ENCODE measurements around the gene CTTNBP2.
A peak's percentile ranks its signal among the peaks of the same experiment; 100 is the strongest.

The CTTNBP2 gene, protein sequence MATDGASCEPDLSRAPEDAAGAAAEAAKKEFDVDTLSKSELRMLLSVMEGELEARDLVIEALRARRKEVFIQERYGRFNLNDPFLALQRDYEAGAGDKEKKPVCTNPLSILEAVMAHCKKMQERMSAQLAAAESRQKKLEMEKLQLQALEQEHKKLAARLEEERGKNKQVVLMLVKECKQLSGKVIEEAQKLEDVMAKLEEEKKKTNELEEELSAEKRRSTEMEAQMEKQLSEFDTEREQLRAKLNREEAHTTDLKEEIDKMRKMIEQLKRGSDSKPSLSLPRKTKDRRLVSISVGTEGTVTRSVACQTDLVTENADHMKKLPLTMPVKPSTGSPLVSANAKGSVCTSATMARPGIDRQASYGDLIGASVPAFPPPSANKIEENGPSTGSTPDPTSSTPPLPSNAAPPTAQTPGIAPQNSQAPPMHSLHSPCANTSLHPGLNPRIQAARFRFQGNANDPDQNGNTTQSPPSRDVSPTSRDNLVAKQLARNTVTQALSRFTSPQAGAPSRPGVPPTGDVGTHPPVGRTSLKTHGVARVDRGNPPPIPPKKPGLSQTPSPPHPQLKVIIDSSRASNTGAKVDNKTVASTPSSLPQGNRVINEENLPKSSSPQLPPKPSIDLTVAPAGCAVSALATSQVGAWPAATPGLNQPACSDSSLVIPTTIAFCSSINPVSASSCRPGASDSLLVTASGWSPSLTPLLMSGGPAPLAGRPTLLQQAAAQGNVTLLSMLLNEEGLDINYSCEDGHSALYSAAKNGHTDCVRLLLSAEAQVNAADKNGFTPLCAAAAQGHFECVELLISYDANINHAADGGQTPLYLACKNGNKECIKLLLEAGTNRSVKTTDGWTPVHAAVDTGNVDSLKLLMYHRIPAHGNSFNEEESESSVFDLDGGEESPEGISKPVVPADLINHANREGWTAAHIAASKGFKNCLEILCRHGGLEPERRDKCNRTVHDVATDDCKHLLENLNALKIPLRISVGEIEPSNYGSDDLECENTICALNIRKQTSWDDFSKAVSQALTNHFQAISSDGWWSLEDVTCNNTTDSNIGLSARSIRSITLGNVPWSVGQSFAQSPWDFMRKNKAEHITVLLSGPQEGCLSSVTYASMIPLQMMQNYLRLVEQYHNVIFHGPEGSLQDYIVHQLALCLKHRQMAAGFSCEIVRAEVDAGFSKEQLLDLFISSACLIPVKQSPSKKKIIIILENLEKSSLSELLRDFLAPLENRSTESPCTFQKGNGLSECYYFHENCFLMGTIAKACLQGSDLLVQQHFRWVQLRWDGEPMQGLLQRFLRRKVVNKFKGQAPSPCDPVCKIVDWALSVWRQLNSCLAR (N-terminal part only)

DNA sequence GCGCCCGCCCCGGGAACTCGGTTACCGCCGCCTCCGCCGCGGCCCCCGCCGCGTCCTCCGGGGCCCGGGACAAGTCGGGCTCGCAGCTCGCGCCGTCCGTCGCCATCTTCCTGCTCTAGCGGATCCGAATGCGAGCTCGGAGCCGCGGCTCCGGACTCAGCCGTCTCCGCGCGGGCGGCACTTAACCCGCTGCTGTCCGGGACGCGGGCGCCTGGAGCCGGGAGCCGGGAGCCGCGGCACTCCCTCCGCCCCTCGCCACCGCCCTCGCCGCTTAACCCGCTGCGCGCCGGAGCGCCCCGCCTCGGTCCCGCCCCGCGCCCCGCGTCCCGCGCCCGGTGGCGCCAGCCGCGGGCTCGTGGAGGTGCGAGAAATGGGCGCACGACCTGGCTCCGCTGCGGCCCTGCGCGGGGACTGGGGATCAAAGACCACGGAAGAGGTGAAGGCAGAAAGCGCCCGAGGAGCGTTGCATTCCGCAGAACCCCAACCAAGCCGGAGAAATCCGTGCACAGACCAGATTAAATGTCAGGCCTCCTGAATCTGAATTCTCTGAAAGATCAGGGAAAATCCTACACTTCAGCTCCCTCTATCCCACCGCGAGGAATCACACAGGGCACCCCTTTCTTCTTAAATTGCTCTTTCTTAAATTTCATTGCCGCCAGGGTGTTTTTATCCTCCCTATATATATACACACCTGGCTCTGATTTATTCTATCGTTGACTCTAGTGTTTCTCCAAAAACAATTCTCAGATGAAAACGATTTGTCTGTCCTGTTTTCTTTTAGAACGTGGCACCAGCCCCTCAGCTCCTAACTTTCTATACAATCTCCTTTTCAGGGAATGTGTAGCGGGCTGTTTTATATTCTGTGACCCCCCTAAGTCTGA is at the start of gene CTTNBP2:
Gene CTTNBP2, minus strand, starts transcription at position 132 of the 881 bp plus-strand sequence. Its CDS starts 26 bp downstream, at position 106.
- peak; percentile 29 for DNase-seq
- H3K4me3 ChIP-seq (ENCODE audit: low read depth, low read length) = peak within 1 kb of the TSS; percentile 74
- H3K36me3 ChIP-seq (replicated peaks) = no peaks in the 10 kb centered on the region
- no peaks in the 10 kb centered on the region for H3K27me3 ChIP-seq (replicated peaks)
- in situ Hi-C loops (cut with HindIII; ENCODE audit: low pct_ligation_motif_present, low sequenced_read_pairs) = no loop called here
- TF ChIP-seq, protein P1, sequence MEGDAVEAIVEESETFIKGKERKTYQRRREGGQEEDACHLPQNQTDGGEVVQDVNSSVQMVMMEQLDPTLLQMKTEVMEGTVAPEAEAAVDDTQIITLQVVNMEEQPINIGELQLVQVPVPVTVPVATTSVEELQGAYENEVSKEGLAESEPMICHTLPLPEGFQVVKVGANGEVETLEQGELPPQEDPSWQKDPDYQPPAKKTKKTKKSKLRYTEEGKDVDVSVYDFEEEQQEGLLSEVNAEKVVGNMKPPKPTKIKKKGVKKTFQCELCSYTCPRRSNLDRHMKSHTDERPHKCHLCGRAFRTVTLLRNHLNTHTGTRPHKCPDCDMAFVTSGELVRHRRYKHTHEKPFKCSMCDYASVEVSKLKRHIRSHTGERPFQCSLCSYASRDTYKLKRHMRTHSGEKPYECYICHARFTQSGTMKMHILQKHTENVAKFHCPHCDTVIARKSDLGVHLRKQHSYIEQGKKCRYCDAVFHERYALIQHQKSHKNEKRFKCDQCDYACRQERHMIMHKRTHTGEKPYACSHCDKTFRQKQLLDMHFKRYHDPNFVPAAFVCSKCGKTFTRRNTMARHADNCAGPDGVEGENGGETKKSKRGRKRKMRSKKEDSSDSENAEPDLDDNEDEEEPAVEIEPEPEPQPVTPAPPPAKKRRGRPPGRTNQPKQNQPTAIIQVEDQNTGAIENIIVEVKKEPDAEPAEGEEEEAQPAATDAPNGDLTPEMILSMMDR (IDR thresholded peaks at IDR 0.05; ENCODE audit: low read depth, low read length, missing control alignments) = peak; percentile 44
- H3K27ac ChIP-seq = no peak within 1 kb of the TSS

DNA sequence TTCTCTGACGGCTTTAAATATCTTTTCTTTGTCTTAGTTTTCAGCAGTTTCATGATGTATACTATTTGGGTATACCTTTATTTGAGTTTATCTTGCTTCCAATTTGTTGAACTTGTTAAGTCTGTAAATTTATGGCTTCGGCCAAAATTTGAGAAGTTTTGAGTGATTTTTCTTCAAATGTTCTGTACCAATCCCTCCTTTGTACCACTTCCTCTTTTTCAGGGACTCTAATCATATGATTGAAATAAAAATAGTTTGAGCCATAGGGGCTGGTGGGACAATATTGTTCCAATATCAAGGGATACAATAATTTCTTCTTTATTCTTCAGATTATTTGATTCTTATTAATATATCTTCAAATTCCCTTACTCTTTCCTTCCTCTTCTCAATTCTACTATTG is 43.1 kb upstream of the CTTNBP2 start:
- DNase-seq = no peak
- H3K27ac ChIP-seq = no peak overlapping the region
- no peak overlapping the region for H3K4me3 ChIP-seq (ENCODE audit: low read depth, low read length)
- H3K27me3 ChIP-seq (replicated peaks) = no peaks in the 10 kb centered on the region
- in situ Hi-C loops (cut with HindIII; ENCODE audit: low pct_ligation_motif_present, low sequenced_read_pairs) = no loop called here
- TF ChIP-seq, protein P1 (IDR thresholded peaks at IDR 0.05; ENCODE audit: low read depth, low read length, missing control alignments) = no peak
- no peaks in the 10 kb centered on the region for H3K36me3 ChIP-seq (replicated peaks)

DNA sequence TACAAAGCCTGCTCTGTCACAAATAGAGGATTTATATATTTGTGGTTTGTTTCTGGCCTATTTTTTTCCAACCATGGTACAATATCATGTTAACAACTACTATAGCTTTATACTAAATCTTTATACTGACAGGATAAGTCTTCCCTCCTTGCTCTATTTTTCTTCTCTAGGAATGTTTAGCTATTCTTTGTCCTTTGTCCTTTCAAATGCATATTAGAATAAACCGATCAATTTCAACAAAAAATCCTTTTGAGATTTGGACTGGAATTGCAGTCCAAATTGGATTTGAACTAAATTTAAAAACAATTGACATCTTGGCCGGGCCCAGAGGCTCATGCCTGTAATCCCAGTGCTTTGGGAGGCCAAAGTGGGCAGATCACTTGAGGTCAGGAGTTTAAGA is 39.2 kb upstream of the CTTNBP2 start:
- TF ChIP-seq, protein P1 (IDR thresholded peaks at IDR 0.05; ENCODE audit: low read depth, low read length, missing control alignments) = no peak
- Histone ChIP-seq H3K36me3 (replicated peaks) (no peaks in the 10 kb centered on the region), H3K27me3 (replicated peaks) (no peaks in the 10 kb centered on the region), H3K4me3 (ENCODE audit: low read depth, low read length) (no peak overlapping the region), H3K27ac (no peak overlapping the region)
- no peak for DNase-seq
- in situ Hi-C loops (cut with HindIII; ENCODE audit: low pct_ligation_motif_present, low sequenced_read_pairs) = no loop called here

DNA sequence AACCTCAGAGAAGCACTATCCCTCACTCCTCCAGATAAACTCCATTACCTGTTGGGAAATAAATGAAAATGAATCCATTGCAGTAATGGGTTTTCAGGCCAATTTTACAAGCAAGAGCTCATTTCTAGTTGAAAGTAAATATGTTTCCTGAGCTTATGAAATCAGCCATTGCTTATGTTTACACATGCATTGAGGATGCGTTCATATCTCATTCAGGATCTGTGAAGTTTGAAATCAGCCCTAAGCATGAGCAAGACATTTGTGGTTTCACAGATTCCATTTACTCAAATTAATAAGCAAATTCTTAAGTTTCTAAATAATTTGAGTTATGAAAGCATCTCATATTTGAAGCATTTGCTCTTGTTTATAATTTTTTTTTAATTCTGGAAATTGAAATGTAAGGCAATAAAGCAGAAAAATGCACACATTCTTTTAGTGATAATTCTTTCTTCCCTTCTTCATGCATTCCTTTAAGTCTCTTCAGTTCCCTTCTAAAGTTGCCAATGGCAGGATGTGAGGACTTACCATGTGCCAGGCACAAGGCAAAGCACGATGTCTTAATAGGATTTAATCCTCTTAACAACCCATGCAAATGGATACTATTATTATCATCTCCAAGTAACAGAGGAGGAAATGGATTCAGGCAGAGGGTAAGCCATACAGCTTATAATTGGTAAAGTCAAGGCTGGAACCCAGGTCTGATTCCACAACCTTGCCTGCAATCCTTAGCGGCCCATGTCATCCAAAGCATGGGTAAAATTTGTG is 35.0 kb upstream of the CTTNBP2 start:
- no peaks in the 10 kb centered on the region for H3K36me3 ChIP-seq (replicated peaks)
- TF ChIP-seq, protein P1 (IDR thresholded peaks at IDR 0.05; ENCODE audit: low read depth, low read length, missing control alignments) = no peak
- in situ Hi-C loops (cut with HindIII; ENCODE audit: low pct_ligation_motif_present, low sequenced_read_pairs) = no loop called here
- no peak overlapping the region for H3K27ac ChIP-seq
- no peak overlapping the region for H3K4me3 ChIP-seq (ENCODE audit: low read depth, low read length)
- H3K27me3 ChIP-seq (replicated peaks) = no peaks in the 10 kb centered on the region
- DNase-seq = no peak

Measured in brain microvascular endothelial cell (primary cell).